Measurements from ENCODE around the gene KLHL2.
"Not testable (repeated sequence)": the region's sequence is repeated elsewhere in the genome, so short reads cannot be mapped to it uniquely, and the experiment has no call there.

The KLHL2 gene

DNA sequence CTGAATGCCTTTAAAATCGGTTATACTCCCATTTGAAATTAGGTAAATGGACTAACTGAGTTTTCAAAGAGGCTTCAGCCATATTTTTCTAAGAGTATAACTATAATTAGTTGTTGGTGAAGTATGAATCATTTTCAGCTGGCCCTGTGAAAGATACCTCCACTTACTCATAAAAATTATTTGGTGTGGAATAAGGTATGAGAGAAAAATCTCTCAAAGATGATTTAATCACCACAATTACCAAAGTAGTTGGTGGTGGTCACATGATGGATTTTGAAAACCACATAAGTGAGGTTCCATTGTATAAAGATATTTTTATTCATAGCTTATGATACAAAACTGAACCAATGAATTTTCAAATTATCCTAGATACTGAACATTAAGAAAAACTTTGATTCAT is 9.0 kb upstream of the KLHL2 start:
- H3K4me3 ChIP-seq (ENCODE audit: low read depth, low read length): no peak overlapping the region
- DNase-seq (ENCODE audit: low read depth): no peak

DNA sequence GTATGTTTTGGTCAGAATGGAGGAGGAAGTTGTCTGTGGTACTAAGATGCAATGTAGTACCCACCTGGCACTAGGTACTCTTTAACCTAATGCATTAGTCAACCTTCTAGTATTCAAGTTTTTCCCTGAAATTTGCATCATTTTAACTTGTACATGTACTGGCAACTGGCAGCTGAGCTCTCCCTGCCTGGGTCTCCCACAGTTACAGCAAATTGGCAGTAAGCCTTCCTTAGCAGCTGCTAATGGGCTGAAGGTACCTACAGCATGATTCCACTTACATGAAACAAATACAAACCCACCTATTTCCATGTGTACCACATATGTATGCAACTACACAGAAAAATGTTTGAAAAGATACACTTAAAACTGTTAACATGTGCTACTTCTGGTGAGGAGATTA is 8.1 kb upstream of the KLHL2 start:
- no peak for DNase-seq (ENCODE audit: low read depth)

DNA sequence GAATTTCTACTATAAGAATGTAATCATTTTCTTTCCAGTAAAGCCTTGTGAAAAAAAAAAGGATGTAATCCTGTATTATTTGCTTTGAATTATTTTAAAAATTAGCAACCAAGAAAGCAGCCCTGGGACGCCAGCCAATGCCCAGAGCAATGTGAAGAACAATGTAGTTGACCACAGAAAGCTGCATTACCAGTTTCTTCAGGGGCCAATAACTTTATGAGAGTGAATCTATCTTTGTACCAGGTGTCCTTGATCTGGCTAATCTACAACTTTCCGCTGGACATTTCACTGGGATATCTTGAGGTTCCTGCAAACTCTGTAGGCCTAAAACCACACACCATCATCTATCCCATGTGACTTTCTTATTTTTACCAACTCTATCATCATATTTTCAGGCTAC is 7.6 kb upstream of the KLHL2 start:
- H3K4me3 ChIP-seq (ENCODE audit: low read depth, low read length): no peak overlapping the region
- no peak for DNase-seq (ENCODE audit: low read depth)

More for the DNA sequence above, 8.1 kb upstream of the KLHL2 start:
- H3K4me3 ChIP-seq (ENCODE audit: low read depth, low read length): no peak overlapping the region

DNA sequence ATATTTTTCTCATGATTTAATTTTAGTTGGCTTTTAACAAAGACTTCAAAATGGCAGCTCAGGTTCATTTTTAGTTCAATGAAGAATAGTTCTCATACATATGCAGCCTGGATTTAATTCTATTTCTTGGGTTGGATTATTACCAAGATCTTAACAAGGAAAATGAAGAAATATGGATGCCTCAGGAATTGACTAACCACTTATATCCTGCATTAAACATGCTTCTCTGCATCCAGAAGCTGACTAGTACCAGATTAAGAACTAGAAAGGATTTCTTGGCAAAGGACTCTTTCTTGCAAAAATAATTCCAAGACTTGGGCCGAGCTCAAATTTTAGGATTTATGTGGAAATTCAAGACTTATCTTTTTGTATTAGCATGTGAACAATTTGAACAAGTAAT is 5.6 kb upstream of the KLHL2 start:
- no peak for DNase-seq (ENCODE audit: low read depth)
- no peak overlapping the region for H3K4me3 ChIP-seq (ENCODE audit: low read depth, low read length)

DNA sequence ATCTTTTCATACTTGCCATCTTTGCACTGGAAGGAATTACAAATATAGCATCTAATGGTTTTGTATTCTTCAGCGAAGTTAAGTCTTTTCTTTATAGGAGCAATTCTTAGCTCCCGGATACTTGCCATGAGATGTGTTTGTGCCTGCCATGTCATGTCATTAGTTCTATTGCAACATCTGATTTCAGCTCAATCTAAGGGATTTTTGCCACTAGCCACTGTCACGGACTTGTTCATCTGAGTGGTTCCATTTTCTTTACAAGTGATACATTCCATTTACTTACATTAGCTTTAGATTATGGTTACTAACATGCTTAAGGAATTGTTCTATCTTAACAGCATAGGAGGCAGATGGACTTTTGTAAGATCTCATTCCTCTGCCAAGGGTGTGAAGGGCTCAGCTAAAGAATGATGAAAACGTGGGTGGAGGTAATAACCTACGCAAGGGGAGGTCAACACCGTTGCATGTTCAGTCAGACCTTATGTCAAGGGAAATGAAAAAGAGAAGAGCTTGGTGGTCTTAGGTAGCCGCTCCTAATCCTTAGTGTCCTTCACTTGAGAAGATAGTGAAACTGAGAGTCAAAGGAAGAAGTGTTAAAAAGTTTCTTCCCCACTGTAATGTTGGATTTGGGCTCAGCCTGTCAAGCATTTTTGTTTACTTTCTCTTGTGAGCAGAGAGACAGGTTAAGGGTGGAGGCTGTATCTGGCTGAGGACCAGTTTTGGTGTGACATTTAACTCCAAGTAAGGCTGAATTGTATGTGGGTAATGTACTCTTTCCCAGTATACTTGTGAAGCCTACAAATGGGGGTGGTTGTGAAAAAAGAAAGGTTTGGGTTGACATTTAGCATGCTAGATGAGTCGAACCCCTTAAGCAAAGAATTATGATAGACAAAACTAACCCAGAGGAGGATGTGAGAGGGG is 3.6 kb upstream of the KLHL2 start:
- no peak for DNase-seq (ENCODE audit: low read depth)
- no peak overlapping the region for H3K4me3 ChIP-seq (ENCODE audit: low read depth, low read length)

DNA sequence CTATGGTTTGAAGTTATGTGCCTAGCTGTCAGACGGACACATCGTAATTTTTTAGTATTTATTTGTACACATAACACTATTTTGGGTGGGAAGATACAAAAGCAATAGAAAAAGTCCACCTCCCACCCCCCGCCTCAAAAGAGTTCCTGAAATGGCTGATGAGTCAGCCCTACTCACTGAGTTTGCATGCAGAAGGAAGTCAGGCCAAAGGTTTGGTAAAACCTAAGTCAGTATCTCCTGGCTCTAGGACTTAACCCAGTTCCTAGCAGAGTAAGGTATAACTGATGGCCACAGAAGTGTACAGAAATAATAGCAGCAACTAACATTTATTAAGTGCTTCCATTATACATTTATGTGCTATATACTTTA is 2.9 kb upstream of the KLHL2 start:
- DNase-seq (ENCODE audit: low read depth): peak; percentile 37
- no peak overlapping the region for H3K4me3 ChIP-seq (ENCODE audit: low read depth, low read length)

DNA sequence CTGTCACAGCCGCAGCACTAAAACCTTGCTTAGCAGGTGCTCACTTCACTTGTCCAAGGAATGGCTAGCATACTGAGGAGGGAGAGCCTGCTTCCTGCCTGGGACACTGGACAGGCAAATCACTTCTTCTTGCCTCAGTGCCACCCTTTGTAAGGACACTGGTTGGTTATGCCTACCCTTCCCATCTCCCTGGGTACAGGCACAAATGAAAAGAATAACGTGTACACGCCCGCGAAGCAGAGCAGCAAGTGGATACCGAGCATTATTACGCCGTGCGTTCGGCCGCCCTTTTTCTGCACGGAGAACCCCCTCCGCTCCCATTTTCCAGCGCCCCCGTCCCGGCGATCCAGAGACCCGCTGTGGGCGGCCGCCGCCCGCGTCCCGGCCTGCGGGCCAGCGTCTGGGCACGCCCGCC is 338 bp upstream of the KLHL2 start:
- peak overlapping the region; percentile 72 for H3K4me3 ChIP-seq (ENCODE audit: low read depth, low read length)
- DNase-seq (ENCODE audit: low read depth): no peak

DNA sequence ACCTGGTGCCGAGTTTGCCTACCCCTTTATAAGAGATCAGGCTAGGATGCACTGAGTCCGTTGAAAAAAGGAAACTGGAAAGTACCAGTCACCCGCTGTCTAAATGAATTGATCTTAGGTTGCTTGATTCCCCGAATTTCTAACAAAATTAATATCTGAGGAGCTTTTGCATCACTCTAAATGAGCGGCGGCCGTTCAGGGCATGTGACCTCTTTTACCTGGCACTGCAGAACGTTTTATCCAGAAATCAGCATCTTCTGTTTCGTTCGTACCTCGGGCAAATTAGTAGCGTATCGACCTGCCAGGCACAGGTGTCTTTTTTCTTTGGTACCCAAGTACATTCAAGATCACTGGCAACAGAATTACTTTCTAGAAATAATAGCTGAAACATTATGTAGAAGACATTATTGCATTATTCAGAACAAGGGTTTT is 876 bp downstream of the KLHL2 start:
- peak overlapping the region; percentile 61 for H3K4me3 ChIP-seq (ENCODE audit: low read depth, low read length)

DNA sequence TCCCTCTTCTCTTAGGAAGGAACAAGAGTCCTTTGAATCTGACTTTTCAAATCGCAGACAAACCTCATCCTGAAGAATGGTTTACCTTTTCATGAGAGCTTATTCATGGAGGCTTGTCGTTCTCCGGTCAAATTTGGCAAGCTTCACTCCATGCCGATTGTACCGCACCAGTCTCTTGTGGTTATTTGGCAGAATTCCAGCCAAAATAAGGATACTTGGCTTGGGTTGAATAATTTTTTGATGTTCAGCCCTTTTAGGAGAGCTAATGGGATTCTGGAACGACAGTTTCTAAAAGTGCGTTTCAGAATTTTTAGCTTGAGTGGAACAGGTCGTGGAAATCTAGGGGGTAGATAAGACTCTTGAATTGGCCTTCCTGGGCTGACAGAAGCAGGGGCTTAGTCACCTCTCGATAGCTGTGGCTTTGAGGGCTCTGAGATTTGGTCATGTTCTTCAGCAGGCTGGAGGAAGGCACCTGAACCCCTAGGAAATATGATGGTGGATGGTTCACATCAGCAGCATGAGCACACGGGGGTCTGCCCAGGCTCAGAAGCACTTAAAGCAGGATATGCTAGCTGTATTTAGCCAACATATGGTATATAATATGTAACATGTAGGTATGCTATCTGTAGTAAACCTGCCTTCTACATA is 1.5 kb downstream of the KLHL2 start:
- H3K4me3 ChIP-seq (ENCODE audit: low read depth, low read length): no peak overlapping the region
- no peak for DNase-seq (ENCODE audit: low read depth)

More for the DNA sequence above, 876 bp downstream of the KLHL2 start:
- no peak for DNase-seq (ENCODE audit: low read depth)

DNA sequence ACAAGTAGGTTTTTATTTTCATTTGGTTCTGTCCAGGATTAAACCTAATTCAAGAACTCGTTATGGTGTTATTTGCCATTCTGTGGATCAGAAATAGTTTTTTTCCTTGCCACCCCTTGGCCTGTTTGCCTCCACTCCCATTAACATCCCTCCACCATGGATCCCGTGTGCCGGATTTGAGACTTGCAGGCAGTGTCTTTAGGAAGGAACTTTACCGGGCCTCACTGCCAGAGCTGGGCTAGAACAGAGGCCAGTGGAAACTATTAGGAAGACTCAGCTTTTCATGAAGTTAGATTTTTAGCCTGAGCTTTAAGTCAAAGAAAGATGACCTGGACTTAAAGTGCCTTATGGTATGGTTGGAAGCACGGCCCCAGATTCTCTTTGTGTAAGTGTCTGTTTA is 2.4 kb downstream of the KLHL2 start:
- H3K4me3 ChIP-seq (ENCODE audit: low read depth, low read length): no peak overlapping the region
- no peak for DNase-seq (ENCODE audit: low read depth)

DNA sequence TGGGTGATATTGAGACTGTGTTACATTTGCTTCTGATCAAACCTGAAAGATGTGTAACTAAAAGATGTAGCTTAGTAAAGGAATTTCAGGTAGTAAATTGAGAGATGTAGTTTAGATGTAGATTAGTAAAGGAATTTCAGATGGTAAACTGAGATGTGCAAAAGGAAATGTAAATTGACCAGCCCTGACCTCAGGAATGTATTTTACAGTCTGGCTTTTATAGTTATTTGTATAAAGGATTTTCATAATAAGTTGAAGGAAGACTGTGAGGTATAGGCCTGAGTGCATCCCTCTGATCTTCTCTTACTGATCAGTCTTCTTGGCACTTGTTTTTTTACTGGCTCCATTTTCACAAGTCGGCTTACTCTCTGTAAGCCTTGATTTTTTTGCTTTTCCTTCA is 3.2 kb downstream of the KLHL2 start:
- H3K4me3 ChIP-seq (ENCODE audit: low read depth, low read length): no peak overlapping the region
- no peak for DNase-seq (ENCODE audit: low read depth)

DNA sequence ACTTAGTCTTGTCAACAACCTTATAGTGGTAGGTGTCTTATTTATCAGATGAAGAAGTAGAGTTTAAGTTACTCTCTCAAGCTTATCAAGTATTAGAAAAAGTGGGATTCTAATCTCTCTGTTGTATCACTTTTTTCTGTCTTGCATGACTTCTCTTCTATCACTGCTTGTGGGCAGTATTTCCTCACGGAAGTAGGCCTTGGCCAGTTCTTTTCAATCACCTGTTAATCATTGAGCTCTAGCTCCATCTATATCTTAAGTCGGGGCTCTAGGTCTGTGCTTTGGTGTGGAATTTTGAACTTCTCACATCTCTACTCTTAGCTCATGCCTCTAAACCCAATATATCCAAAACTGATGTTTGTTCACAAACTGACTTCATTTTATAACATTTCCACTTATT is 5.3 kb downstream of the KLHL2 start:
- DNase-seq (ENCODE audit: low read depth); H3K4me3 ChIP-seq (ENCODE audit: low read depth, low read length): not testable (repeated sequence)

DNA sequence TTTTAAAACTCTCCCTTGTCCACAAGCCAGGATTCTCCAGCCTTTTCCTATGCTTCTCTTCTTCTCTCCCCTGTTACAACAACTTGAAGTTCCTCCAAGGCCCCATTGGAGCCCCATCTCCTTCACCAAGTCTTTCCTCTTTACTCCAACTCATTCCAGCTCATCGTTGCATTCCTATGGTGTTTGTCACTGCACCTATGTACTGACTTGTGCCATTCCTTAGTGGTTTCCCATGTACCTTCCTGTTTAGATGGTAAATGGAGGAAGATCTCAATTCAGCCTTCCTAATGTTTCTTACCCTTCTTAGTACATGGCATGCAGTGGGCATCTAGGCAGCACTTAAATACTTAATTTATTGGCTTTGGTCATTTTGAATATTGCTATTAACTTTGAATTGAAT is 6.0 kb downstream of the KLHL2 start:
- DNase-seq (ENCODE audit: low read depth); H3K4me3 ChIP-seq (ENCODE audit: low read depth, low read length): not testable (repeated sequence)

DNA sequence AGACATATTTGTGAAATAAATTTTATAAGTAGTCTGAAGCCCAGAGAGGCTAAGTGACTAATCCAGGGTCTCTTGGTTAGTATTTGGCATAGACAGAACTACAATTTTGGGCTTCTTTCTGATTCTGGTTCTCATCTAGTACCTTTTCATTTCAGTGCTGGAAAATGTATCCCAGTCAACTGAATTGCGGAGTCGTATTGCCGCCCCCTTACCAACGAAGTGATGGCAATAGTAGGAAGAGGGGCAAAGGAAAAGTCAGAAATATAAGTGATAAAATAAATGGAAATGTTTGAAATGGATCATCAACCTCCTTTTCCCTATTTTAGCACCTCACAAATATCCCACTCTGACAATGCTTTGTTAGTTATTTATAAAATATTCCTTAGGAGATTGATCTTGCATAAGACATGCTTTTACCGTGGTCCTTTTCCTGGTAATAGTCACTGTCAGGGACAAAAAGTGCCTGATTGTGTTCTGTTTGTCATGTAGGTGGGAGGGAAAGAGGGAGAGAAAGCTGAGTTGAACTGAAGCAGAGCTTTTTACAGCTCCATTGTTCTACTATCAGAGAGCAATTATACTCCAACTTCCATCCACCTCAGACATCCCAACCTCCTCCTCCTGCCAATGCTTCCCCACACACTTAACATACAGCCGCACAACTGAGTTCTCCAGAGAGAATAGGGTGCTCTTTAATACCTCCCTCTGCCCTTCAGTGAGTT is 6.8 kb downstream of the KLHL2 start:
- not testable (repeated sequence) for DNase-seq (ENCODE audit: low read depth)

DNA sequence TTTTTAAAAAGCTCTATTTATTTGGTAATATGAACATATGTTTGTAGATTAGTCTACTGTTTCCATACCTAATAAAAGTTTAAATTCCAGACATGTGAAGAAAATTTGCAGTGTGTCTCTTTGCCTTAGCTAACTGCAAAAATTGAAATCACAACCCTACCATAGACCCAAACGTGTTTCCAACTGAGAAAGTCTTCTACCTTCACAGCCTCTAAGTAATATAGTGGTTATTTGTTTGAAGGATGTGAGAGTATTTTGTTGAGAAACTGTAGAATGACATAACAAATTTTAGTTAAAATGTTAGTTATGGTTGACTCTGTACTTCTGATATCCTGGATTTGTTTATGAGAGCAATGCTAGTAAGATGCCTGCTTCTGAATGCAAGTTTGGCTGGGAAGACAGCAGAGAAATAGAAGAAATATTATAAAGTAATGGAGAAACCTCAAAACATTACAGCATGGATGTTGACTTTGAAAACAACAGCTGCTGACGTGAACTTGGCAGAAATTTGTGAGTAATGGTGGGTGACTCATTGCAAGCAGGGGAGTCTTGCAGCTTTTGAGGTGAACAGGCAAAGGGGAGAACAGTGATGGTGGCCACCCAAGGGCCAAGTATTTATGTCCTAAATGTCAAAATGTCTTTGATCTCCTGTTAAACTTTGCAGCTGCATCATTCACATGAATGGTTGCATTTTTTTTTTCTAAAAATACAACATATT is 7.8 kb downstream of the KLHL2 start:
- not testable (repeated sequence) for H3K4me3 ChIP-seq (ENCODE audit: low read depth, low read length)
- DNase-seq (ENCODE audit: low read depth): peak; percentile 72

More for the DNA sequence above, 6.8 kb downstream of the KLHL2 start:
- H3K4me3 ChIP-seq (ENCODE audit: low read depth, low read length): not testable (repeated sequence)

DNA sequence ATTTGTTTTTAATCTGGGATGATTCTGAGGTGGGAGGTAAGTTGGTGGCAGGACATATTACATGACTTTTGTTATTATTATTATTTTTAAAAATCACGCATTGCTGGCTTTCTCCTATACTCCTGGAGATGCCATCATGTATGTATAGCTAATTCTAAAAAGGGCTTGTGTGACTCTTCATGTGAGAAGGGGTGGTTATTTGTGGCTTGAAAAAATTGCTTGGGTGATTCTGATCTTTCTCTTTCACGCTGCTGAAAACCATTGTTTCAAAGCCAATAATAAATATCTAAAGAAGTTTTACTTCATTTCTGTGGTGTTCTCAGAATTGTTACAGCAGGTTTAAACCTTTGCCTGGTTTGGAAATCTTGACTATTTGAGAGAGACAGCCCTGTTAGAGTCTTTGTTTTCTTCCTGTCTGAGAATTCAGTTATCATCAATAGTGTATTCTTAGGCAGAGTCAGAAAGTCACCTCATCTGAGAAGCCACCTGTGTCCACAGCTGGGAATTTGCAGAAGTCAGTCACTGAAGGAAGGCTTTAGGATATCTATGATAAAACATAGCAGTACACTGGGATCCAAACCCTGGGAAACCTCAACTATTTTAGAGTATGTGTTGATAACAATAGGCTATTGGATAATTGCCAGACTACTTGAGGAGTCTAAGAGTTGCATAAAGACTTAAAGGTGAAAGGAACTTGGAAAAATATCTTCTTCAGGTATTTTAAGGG is 8.6 kb downstream of the KLHL2 start:
- DNase-seq (ENCODE audit: low read depth); H3K4me3 ChIP-seq (ENCODE audit: low read depth, low read length): not testable (repeated sequence)

DNA sequence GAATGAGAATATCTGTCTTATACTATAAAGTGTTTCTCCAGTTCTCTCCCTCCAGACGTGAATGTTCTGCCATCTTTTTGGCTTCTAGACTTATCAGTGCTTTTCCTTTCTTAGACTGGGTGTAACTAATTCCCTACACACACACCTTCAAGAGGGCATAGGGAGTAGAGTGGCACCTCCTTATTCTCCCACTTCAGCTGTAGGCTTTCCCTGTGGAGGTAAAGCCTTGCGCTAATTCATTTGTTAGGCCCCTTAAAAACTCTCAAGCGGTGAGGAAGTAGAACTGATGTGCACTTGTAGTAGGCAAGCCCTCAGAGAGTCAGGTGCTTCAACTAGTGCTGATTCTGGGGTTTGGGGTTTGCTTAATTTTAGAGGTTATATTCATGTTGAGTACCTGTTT is 10.0 kb downstream of the KLHL2 start:
- no peak overlapping the region for H3K4me3 ChIP-seq (ENCODE audit: low read depth, low read length)
- DNase-seq (ENCODE audit: low read depth): no peak

DNA sequence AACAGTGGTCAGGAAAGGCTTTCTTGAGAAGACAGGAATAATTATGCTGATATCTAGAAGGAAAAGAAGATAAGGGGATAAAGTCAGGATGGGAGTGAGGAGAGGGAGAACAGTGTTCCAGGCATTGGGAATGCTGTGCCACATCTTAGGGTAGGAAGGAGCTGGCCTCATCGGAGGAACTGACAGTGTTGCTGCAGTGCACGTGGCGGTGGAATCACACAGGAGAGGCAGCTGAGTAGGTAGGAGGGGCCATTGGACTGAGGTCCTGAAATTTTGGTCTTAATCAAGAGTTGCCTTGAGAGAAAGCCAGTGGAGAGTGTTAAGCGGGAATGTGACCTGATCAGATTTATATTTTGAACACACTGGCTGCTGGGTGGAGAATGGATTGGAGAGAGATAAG is 13.9 kb downstream of the KLHL2 start:
- not testable (repeated sequence) for DNase-seq (ENCODE audit: low read depth); H3K4me3 ChIP-seq (ENCODE audit: low read depth, low read length)

Measured in skeletal muscle cell (primary cell).